ENCODE data around the gene CSRNP3.

CSRNP3 gene

DNA sequence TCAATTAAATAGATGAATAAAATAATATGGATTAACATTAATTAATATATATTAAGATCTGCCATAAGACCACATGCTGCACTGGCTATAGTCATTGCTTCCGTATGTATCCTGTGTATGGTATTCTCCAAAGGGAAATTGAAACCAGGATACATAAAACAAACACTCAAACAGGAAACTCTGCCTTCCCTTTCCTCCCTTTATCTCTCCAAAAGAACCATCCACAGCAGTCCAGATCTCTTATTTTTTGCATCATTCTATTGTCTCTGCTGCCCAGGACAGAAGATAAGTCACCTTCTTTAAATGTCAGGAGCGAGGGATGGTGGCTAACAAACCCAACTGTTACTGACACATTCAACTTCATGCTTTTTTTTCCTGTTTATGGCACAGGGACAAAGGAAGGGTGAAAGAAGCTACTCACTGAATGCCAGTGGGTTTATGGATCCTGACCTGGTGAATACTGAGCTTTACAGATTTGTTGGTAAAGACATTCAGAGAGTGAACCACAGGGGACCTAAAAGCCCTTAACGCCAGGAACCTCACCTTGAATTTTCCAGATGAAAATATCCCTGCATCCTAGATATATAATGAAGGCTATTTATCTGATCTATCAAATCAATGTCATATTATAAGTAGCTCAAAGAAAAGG lies 67.5 kb downstream of the CSRNP3 start:
- FAIRE-seq: no peak
- DNase-seq (ENCODE audit: insufficient read length, low spot score): no peak

DNA sequence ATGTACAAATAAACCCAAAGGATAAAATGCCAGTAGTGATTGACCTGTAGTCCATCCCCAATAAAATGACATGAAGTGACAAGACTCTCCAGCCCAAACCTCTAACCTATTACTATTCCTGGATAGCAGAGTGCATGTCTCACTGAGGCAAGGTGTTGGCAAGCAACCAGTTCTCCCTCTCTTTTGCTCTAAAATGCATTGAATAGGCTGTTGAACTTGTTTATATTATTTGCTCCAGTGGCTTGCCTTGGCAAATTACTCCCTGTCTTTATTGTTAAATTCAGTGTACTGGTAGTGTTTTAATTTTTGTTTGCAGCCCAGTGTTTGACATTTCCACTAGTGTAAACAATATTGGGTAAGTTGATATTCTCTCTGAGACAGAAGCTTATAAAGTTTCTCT lies 70.5 kb downstream of the CSRNP3 start:
- DNase-seq (ENCODE audit: insufficient read length, low spot score) (no peak), FAIRE-seq (no peak)

DNA sequence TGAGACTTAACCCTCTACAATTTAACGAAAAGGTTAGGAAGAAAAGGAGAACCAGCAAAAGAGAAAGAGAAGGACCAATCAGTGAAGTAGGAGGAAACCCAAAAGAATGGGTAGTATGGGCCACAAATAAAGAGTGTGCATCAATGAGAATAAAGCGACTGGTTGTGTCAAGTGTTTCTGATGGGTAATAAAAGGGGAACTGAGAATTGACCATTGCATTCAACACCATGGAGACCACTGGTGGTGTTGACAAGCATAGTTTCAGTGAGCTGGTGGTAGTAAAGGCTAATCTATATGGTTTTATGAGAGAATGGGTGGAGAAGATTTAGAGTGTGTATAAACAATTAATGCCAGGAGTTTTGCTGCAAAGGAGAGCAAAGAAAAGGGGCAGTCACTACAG lies 75.4 kb downstream of the CSRNP3 start:
- FAIRE-seq: no peak

DNA sequence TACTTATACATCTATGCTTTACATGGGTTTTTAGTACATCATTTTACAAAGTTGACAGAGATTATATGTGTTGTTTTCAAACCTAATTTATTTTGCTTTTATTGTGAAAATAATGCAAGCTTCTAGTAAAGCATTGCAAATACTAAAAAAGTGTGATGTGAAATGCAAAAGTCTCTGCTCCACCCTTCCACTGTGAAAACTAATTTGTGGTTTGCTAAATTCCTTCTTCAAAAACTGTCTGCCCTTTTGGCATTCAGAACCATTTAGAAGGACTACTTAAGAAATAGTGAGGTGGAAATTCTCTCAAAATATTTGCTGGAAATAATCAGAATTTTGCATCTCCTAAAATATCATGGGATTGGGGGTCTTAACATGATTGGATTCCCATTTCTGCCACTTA lies 78.4 kb downstream of the CSRNP3 start:
- no peak for DNase-seq (ENCODE audit: insufficient read length, low spot score)
- no peak for FAIRE-seq

More for the DNA sequence above, 75.4 kb downstream of the CSRNP3 start:
- peak; percentile 4 for DNase-seq (ENCODE audit: insufficient read length, low spot score)

DNA sequence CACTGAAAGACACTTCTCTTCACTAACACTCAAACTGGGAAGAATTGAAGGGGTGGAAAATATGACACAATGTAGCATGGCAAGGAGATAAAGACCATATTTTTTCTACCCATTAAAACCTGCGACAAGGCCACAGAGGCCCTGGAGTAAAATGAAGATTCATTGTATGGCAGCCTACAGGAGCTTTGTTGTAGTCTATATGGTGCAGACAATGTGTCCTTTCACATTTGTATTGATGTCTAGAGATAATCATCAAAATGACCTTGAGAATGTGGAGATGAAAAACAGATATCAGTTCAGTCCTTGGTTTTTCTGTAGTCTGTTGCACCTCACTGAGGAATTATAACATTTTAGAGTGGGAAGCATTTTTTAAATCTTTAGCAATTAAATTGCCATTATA lies 80.1 kb downstream of the CSRNP3 start:
- no peak for FAIRE-seq
- DNase-seq (ENCODE audit: insufficient read length, low spot score): no peak

DNA sequence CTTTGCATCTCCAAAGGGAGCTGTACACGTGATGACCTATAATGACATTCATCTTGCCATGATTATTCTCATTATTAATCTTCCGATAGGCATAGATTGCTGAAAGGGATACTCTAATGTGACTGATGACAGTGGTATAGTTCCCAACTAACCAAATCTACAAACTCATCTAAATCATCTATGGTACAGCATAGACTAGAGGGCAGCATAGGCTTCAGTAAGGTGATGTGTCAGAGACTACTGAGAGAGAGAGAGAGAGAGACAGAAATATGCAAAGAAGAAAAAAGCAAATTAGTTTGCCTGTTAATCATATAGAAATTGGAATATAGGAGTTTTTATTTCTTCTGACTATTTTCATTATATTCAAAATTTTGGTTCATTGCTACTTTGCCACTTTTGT lies 89.3 kb downstream of the CSRNP3 start:
- FAIRE-seq (no peak), DNase-seq (ENCODE audit: insufficient read length, low spot score) (no peak)

DNA sequence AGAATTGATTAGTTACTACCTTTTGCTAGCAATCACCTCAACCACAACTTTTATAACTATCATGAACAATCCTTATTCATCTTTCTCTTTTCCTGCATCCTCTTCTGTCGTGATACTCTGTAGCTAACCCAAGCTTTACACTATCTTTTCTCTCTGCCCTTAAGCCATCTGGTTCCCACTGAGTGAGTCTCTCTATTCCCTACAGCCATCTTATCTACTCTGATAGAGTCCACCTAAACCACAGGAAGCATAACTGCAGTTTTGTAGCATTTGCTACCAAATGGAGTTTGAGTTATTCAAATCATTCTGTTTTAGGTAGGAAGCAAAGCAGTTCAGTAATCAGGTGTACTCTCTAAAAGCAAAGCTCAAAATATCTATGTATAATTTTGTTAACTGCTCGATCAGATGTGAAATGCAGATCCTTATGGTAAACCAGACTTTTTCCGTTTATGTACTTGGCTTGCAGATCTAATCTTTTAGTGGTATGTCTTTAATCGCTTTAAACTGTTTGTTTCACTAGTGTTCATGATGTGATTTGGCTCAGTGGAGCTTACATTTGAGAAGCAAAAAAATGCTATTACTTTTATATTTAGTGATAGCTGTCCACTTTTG lies 91.0 kb downstream of the CSRNP3 start:
- DNase-seq (ENCODE audit: insufficient read length, low spot score) (no peak), FAIRE-seq (no peak)

DNA sequence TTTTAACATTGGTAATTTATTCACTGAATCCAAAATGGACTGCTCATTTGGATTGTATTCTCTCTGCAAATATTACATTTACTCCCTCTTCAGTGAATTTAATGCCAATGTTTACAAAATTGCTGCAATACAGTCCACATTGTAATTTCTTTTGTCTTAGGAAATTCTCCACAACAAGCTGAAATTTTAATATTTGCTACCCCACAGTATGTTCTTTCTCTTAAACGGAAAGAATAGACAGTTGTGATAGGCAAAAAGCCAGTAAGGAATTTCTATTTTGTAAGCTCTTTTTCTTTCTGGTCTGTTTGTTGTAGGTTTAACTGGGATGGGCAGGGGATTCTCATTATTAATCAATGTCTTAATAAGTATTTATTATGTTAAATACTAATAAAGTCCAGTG lies 92.0 kb downstream of the CSRNP3 start:
- DNase-seq (ENCODE audit: insufficient read length, low spot score) (no peak), FAIRE-seq (no peak)

DNA sequence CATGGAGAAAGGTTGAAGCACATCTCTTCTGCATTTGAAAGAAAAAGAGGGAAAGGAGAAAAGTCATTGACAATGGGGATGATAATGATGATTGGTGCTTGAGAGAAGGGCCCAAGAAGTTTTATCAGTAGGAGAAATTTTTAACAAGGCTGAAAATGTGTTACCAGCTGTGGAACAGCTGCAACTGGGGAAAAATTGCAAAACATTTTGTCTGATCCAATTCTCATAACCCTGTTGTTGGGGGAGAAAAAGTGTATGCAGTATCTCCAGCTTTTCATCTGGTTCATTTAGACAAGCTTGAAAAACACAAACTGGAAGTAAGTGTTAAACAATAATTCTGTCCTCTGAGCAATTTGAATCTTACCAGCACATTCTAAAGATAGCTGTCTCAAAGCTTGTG lies 92.7 kb downstream of the CSRNP3 start:
- no peak for FAIRE-seq
- no peak for DNase-seq (ENCODE audit: insufficient read length, low spot score)

DNA sequence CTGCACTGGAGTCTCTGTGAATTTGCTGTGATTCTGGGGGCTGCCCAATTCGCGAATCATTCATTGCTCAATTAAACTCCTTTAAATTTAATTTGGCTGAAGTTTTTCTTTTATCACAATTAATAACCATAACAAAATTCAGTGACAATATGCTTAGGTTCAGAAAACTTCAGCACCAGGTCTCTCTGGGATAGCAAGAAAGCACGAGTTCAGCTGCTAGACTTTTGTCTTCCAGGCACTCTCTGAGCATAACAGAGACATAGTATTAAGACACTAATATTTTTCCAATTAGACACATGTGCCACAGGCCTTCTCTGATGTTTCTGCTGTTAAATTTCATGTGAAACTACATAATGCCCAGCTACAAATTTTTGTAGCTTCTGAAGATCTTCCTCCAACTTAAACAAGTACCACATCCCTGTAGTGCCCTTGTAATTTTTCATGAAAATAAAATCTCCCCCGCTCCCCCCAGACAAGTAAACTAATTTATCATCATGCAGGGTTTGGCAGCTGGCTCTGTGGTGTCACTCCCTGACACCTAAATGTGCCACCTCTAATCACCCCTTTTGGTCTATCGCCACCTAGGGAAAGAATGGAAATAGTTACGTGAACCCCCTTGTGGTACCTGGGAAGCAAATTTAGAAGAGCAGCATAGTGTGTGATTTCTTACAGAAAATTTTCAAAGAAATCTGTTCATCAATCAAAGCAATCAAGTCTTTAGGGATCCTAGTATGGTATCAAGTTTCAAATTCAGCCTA lies 94.1 kb downstream of the CSRNP3 start:
- no peak for DNase-seq (ENCODE audit: insufficient read length, low spot score)
- FAIRE-seq: no peak

DNA sequence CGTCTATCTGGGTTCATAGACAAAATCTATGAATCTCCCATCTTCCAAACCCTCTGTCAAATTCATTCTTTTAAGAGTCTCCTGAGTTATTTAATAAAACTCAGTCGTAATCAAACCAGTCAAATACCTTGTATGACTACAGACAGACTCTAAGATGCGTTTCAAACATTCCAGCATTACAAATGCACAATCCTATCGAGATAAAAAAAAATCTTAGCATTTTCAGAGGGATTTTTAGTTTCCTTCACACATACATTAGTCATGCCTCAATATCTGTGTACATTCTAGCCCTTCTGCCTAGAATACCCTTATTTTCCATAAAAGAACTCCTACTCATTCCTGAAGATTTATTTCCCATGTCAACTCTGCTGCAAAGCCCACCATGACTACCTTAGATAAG lies 96.5 kb downstream of the CSRNP3 start:
- no peak for FAIRE-seq
- no peak for DNase-seq (ENCODE audit: insufficient read length, low spot score)

DNA sequence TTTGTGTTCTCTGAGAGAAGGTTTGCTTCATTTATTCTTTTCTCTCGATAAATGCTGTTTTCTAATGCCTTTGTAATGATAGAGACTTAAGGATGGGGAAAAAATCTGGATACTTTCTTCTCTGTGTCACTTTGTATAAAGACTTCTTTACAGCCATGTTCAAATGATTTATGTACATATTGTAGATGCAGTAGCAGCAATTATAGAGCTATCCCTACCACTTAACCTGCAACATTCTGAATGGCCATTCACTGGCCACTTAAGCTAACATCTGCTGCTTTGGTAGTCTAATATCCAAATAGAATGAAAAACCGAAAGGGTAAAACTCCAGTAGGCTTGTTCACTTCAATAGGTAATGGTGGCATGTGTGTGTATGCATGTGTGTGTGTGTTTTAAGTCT lies 97.8 kb downstream of the CSRNP3 start:
- no peak for FAIRE-seq
- no peak for DNase-seq (ENCODE audit: insufficient read length, low spot score)

DNA sequence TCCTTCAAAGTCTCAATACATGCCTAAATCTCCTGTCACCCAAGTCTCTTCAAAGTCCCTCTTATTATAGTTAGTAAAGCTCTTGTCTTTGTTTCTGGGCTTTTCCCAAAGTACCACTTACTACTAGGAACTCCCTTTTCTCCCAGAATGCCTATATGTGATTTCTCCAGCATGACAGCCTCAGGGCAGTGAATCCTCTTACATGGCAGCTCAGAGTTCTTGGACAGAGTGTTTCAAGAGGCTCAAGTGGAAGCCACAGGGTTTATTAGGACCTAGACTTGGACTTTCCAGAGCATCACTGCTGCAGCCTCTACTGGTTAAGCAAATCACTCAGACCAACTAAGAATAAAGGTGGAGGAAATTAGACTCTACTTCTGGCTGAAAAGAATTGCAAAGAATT lies 98.9 kb downstream of the CSRNP3 start:
- DNase-seq (ENCODE audit: insufficient read length, low spot score) (no peak), FAIRE-seq (no peak)

DNA sequence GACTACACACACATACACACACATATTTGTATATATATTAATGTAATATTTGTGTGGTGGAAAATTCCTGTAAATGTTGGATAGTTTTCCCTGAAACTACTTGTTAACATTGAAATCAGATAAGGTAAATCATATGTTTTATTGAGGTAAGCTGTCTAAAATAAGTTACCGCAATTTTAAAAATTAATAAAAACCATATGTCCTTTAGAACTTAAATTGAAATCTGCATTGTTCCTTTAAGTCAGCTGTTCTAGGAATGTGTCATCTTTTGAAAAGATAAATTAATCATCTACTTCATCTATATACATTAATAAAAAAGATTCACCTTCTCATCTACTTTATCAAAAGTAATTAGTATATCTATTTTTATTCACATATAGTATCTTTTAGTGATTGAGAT lies 102.0 kb downstream of the CSRNP3 start:
- no peak for FAIRE-seq

DNA sequence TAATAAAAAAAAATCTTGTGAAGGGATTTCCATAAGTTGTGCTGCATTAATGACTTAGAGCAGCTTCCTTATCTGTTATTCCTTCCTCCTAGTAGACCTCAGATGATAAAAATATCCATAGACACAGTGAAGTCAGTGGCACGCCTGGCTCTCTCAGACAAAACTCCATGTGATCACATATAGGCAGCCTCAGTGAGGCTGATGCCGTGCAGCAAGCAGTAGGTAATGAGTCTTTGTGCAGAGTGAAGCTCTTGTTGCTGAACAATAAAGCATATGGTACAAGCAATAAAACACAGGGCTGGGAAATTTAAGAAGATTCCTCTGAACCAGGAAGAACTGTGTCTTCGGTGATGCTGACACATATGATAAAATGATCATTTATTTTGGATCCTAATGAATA lies 102.7 kb downstream of the CSRNP3 start:
- DNase-seq (ENCODE audit: insufficient read length, low spot score) (no peak), FAIRE-seq (no peak)

More for the DNA sequence above, 102.0 kb downstream of the CSRNP3 start:
- no peak for DNase-seq (ENCODE audit: insufficient read length, low spot score)

DNA sequence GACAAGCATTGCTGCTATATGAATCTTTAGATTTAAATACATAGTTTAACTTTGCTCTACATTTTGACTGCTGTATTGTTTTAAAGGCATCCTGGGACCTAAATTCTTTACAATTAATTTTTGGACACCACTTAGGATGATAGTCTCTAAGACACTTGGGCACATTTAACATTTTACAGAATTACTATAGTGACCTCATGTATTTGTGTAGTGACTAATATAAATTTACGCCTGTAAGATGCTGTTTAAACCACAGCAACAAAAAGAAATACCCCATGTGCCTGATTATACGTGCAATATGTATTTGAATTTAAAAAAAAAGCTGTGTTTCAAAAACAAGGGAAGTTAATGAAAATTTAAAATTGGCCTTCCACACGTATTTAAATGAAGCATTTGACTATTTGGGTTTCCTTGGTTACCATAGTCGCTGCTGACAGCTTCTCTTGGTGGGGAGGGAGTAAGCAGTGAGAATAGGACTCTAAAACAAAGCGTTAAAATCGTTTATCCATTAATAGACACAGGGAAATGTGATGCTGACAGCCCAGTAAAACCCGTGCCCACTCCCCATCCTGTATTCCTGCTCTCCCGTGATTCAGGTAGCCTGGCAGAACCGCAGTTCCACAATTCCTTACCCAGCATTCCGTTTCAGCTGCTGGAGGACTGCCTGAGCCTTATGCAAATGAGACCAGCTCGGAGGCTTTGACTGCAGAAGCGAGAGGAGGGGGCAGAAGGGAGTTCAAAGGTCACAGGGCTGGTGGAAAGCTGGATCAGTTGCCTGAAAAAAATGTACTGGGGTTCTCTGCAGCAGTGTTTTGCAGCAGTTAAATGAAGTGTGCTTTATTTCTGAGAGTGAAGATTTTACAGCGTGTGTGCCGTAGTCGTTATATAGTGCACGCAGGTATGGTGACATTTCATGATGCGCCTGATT lies 104.3 kb downstream of the CSRNP3 start:
- FAIRE-seq (no peak), DNase-seq (ENCODE audit: insufficient read length, low spot score) (no peak)

DNA sequence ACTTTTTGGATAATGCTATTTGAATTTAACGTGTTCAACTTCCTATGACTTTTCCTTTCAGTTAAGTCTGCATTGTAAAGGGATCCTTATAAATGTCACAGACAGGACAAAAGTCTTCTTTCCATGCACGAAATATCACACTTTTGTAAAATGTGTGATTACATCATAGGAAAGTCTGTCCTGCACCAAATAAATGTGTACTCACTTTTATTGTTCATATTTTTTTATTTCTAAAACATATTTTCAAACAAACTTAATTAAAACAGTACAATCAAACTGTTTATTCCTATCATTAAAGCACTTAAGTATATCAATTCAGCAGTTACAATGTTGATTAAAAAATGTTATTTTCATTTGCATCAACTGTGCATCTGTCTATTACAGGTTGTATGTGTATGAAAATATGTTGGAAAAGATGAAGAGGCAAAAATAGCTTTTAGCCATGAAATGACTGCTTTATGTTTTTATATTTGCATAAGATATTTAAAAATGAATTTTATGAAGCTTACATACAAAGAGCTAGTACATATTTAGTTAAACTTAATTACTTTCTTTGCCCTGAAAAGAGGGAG lies 105.6 kb downstream of the CSRNP3 start:
- DNase-seq (ENCODE audit: insufficient read length, low spot score) (no peak), FAIRE-seq (no peak)

DNA sequence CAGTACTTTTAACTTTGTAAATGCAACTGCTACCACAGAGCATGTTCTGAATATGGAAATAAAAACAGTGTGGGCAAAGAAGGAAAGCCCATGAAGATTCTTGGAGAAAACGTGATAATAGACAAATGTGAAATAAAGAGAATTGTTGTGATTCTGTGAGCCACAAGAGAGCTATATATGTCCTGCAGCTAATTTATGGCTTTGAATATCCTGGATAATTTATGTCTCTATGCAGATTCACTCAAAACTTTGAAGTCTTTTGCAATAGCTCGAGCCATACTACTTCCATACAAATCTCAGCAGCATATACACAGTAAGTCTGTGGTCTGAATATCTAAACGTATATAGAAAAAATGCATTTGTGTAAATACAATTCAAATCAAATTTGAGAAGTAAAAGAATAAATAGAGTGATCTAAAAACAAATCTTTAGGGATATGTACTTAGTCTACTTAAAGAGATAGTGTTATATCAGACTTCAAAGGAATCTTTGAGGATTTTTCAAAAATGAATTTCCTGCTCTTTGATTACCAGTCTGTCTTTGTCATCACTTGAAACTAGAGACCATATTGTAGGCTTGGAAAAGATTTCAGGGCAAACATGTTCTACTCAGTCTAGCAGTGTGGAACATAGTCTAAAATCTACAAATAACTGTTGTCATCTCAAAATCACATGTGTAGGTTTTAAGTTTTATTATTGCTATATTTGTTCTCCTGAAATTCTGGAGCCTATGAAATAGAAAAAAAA lies 107.1 kb downstream of the CSRNP3 start:
- DNase-seq (ENCODE audit: insufficient read length, low spot score) (no peak), FAIRE-seq (no peak)

DNA sequence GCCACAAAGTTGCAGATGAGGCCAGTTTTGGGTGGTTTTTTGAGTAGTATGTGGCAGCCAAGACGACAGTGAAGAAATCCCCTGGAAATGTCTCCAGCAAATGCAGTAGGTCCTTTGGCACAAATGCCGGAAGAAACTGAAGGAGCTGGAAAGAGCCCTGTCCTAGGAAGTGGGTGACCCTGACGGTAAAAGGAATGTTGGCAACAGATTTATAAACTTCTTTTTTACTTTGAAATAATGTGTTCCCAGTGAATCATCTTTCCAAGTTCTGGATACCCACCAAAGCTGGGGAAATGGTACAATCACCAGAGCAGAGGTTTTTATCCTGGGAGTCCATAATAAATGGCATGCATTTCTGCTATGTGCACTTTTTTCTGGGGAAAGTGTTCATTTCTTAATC lies 112.9 kb downstream of the CSRNP3 start:
- no peak for DNase-seq (ENCODE audit: insufficient read length, low spot score)
- no peak for FAIRE-seq

DNA sequence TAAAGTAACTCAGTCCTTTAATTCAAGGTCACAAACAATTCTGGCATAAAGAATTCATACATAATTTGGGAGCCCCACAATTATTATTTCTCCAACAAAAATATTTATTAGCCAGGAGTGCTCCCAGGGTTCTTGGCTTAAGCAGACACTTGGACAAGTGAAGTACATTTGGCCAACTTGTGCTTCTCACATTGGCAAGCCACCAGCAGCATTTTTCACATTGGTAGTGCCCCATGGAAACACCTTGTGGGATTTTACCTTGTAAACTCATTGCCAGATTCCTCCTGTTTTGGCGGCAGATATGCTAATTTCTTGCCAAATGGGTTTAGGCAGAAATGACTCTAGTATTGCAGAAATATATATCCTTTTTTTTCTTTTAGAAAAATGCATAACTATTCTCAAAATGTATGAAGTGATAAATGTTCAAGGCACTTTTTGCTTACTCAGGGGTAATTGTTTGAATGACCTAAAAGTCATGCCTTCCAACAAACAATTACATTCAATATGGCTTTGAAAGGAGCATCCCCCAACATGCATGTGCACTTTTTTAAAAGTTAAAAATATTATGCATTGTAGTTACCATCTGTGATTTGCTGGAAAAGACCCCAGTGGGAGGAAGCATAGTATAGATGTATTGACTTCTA lies 113.5 kb downstream of the CSRNP3 start:
- FAIRE-seq: no peak
- no peak for DNase-seq (ENCODE audit: insufficient read length, low spot score)
